Tibial nerve (tissue), 3 donors: ENCODE results near the gene PIP4K2C.

Source experiments
- POLR2A ChIP-seq, 2 donors: fragments of 450-650 bp; IDR thresholded peaks; one replicate each; pipeline ENCODE4 v1.6.1; 2017; ENCODE audit warnings: antibody characterized with exemption in 2 of 2, mild to moderate bottlenecking in 2 of 2, moderate library complexity in 2 of 2
- TF ChIP-seq, protein P1 (sequence below), 5 experiments: fragments of 200-600 bp in 3 of 5; fragments of 450-650 bp in 2 of 5; sonication (generic) in 3 of 5; IDR thresholded peaks; one replicate each; pipeline ENCODE4 v1.5.1; 2016 to 2019; ENCODE audit warnings: antibody characterized with exemption in 5 of 5, mild to moderate bottlenecking in 3 of 5, moderate library complexity in 2 of 5

DNA sequence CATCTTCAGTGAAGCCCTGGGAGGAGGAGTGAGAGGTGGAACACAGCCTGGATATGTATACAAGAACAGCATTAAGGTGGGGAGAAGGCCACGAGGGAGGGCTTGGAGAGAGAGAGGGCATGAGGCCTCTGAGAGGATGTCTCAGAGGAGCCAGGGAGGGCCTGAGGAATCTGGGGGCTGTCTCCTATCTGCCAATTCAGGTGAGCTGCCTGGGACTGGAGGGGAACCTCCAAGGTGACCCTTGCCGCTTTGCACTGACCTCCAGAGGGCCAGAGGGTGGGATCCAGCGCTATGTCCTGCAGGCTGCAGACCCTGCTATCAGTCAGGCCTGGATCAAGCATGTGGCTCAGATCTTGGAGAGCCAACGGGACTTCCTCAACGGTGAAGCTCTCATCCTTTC, 24.6 kb downstream of the PIP4K2C start:
- TF ChIP-seq, protein P1, sequence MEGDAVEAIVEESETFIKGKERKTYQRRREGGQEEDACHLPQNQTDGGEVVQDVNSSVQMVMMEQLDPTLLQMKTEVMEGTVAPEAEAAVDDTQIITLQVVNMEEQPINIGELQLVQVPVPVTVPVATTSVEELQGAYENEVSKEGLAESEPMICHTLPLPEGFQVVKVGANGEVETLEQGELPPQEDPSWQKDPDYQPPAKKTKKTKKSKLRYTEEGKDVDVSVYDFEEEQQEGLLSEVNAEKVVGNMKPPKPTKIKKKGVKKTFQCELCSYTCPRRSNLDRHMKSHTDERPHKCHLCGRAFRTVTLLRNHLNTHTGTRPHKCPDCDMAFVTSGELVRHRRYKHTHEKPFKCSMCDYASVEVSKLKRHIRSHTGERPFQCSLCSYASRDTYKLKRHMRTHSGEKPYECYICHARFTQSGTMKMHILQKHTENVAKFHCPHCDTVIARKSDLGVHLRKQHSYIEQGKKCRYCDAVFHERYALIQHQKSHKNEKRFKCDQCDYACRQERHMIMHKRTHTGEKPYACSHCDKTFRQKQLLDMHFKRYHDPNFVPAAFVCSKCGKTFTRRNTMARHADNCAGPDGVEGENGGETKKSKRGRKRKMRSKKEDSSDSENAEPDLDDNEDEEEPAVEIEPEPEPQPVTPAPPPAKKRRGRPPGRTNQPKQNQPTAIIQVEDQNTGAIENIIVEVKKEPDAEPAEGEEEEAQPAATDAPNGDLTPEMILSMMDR (IDR thresholded peaks at IDR 0.05) = no peak
- TF ChIP-seq POLR2A (IDR thresholded peaks at IDR 0.05) = no peak
